Hematopoietic multipotent progenitor cell treated with erythropoietin and hydrocortisone succinate and interleukin-3 and kit ligand, for 4 days (in vitro differentiated cells): ENCODE results near the gene MED16.
A peak's percentile ranks its signal among the peaks of the same experiment; 100 is the strongest.

ENCODE experiments used
- DNase-seq: peaks from one replicate; pipeline ENCODE4 v3.0.0-alpha.2; 2015

The MED16 gene

GRCh38 chr19:928471-929202 lies 35.6 kb upstream of the MED16 start:
- no peak for DNase-seq

GRCh38 chr19:927780-928401 lies 34.9 kb upstream of the MED16 start:
- DNase-seq = no peak

GRCh38 chr19:927351-927779 lies 34.4 kb upstream of the MED16 start:
- no peak for DNase-seq

- DNase-seq = peak; percentile 86
These were observed 33.8 kb upstream of the MED16 start for GRCh38 chr19:926589-927350.

- DNase-seq = no peak
These were observed 33.3 kb upstream of the MED16 start for GRCh38 chr19:926323-926588.

- peak; percentile 93 for DNase-seq
These were observed 32.7 kb upstream of the MED16 start, which contains the start of gene ARID3A for GRCh38 chr19:925526-926322. ARID3A (plus strand) TSS chr19:926035; CDS start chr19:929529, 3,494 bp downstream.

- DNase-seq = peak; percentile 75
These were observed 32.1 kb upstream of the MED16 start for GRCh38 chr19:925087-925525.

GRCh38 chr19:924553-925086 lies 31.6 kb upstream of the MED16 start:
- peak; percentile 46 for DNase-seq

GRCh38 chr19:920051-920864 lies 27.3 kb upstream of the MED16 start:
- DNase-seq = peak; percentile 64

GRCh38 chr19:919199-920050 lies 26.4 kb upstream of the MED16 start:
- peak; percentile 52 for DNase-seq

GRCh38 chr19:918481-919198 lies 25.7 kb upstream of the MED16 start:
- DNase-seq = no peak

- no peak for DNase-seq
These were observed 25.1 kb upstream of the MED16 start for GRCh38 chr19:918152-918437.

- DNase-seq = peak; percentile 71
These were observed 24.6 kb upstream of the MED16 start, which contains the start of gene KISS1R for GRCh38 chr19:917323-918151. KISS1R (plus strand) TSS chr19:917333; CDS start chr19:917503, 170 bp downstream.

GRCh38 chr19:916645-917322 lies 23.8 kb upstream of the MED16 start:
- peak; percentile 68 for DNase-seq

GRCh38 chr19:913080-913748 lies 20.2 kb upstream of the MED16 start, which contains the start of gene R3HDM4:
R3HDM4 (minus strand) TSS chr19:913219; CDS start chr19:913157, 62 bp downstream.
- DNase-seq = peak; percentile 85

GRCh38 chr19:912181-913079 lies 19.4 kb upstream of the MED16 start:
- DNase-seq = peak; percentile 51
